OCI-M2 (cell line): ENCODE data around the gene RPS2.
A peak's percentile ranks its signal among the peaks of the same experiment; 100 is the strongest.

Source experiments
- DNase-seq: peaks from one replicate; lab custom pipeline; 2025; ENCODE audit not compliant: unreplicated experiment; lab: John Stamatoyannopoulos, UW

Gene RPS2

DNA sequence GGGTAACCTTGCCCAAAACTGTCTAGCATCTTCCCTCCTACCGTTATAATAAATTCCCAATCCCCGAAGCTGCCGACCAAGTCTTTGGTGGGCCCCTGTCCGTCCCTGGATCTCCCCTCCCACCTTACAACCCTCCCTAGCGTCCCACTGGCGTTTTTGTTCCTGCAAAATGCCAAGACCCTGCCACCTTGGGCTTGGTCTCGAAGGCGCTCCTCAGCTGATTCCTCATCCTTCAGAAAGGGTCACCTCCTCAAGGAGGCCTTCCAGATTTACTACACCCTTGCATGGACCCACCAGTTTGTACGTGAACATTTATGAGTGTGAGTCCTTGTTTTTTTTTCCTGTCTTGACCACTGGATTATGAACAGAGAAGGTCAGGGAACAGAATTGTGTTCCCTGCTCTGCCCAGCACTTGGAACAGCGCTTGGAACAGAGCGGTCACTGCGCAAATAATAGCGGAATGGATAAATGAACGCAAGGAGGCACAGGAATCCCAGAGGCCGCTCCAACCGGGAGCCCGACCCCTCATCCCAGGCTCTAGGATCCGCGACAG lies 18.4 kb upstream of the RPS2 start:
- no peak for DNase-seq

GRCh38 chr16:1982013-1982433 lies 17.4 kb upstream of the RPS2 start:
- DNase-seq = no peak

- DNase-seq = no peak
Observed at GRCh38 chr16:1981398-1981836, 16.8 kb upstream of the RPS2 start, which contains the start of gene NOXO1. TSS of gene NOXO1 (minus strand) at chr16:1981469. CDS start at chr16:1981179, 290 bp downstream.

DNA sequence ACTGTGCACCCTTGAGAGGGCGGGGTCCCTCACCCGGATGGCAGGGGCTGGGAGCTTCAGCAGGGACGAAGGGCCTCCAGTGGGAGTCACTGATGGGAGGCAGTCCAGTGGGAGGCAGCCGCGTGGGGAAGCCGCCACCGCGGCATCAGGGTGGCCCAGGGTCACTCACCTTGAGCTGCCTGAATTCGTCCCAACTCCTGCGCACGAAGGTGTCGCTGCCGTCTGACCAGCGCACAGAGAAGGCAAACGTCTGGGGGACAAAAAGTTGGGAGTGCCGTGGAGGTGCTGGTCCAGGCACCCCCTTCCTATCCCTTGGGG lies 16.1 kb upstream of the RPS2 start:
- no peak for DNase-seq

DNA sequence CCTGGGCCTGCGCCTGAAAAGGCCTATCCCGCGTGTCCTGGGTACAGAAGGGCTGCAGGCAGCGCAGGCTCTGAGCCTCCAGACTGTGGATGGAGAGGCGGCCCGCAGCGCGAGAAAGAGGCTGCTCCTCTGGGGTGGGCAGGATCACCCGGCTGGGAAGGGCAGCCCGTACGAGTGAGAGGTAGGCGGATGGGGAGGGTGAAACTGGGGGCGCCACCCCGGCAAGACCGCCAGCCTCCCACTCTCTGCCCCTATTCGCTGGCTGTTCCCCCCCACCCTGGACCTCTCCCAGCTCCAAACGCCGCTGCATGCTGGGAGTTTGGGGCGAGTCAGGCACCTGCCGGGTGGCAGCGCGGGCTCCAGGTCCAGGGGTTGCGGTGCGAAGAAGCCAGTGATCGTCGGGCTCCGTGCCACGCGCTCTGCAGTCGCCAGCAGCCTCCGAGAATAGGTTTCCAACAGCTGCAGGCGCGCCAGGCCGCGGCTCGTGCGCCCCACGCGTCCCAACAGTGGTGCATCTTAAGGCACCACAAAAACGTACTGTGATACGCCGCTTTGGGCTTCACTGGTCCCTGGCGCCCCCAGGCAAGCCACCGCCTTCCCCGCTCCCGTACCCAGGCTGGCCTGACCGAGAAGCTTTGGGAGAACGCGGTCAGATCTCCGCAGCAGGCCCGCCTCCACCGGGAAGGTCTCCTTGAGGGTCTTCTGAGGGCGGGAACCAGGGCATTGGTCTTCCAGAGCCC lies 15.6 kb upstream of the RPS2 start:
- DNase-seq = no peak

DNA sequence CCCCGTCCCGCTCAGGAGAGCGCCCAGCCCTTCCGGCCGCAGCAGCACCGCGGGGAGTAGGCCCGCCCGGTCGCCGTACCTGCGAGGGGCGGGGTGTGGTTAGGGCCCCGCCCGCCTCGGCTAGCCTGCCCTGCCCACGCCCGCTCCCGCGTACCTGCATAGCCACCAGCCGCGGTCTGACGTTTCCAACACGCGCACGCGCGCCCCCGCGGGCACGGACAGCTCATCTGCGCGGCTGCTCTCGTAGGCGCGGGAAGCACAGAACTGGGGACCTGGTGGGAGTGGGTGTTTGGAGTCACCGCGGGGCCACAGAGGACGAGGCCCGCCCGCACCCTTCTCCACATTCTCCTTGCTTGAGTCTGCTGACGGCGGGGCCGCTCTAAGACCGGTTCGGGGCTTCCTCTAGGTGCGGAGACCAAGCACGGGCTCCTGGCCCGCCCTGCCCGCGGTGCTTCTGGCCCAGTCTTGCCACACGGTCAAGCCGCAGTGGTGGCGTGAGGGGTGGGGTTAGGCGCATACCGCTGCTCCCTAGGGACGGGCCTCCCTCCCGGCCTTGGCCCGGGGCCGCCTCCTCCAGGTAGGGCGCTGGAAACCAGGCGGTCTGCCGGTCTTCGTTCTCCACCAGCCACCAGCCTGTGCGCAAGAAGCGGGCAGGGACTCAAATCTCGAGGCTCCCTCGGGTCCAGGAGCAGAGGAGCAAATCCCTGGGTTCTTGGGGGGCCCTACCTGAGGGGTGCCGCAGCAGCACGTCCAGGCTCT lies 14.8 kb upstream of the RPS2 start:
- no peak for DNase-seq

- DNase-seq = no peak
Observed at GRCh38 chr16:1978476-1979120, 14.0 kb upstream of the RPS2 start.

GRCh38 chr16:1977875-1978268 lies 13.2 kb upstream of the RPS2 start:
- DNase-seq = no peak

- no peak for DNase-seq
Observed at GRCh38 chr16:1976951-1977874, 12.6 kb upstream of the RPS2 start.

DNA sequence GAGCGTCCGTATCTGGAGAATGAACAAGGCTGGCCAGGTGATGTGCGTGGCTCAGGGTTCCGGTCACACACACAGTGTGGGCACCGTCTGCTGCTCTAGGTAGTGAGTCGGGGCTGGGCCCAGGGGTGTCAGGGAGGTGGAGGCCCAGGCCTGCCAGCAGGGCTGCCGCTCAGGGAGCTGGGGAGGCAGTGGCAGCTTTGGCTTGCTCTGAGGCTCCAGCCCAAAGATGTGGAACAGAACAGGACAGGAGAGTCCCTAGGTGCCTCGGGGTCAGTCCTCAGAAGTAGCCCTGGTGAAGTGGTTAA lies 11.5 kb upstream of the RPS2 start:
- DNase-seq = no peak

GRCh38 chr16:1975432-1976215 lies 11.0 kb upstream of the RPS2 start:
- DNase-seq = no peak

GRCh38 chr16:1974157-1975070 lies 9.8 kb upstream of the RPS2 start:
- DNase-seq = no peak

GRCh38 chr16:1973461-1974156 lies 9.0 kb upstream of the RPS2 start:
- no peak for DNase-seq

GRCh38 chr16:1972490-1972877 lies 7.9 kb upstream of the RPS2 start:
- no peak for DNase-seq

GRCh38 chr16:1971796-1972489 lies 7.3 kb upstream of the RPS2 start, which contains the start of gene TBL3:
TSS of gene TBL3 (plus strand) at chr16:1972053. CDS start at chr16:1972165, 112 bp downstream.
- peak; percentile 56 for DNase-seq

GRCh38 chr16:1968146-1968953 lies 3.7 kb upstream of the RPS2 start:
- DNase-seq = no peak

DNA sequence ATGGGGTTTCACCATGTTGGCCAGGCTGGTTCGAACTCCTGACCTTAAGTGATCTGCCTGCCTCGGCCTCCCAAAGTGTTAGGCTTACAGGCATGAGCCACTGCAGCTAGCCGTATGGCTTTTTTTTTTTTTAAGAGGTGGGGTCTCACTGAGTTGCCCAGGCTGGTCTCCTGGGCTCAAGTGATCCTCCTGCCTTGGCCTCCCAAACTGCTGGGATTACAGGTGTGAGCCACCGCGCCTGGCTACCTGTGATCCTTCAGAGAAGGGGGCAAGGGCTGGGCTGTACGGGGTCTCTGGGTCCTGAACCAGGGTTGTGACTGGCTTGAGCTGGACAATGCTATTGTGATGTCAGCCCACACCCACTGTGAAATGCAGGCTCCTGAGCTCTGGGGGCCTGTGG lies 1.8 kb upstream of the RPS2 start, which contains the start of gene RNF151:
Gene RNF151, plus strand, starts transcription at position 397 of the 400 bp plus-strand sequence. CDS start 26 bp downstream, outside the sequence.
- DNase-seq = no peak
